ENCODE data around the gene DNPH1.

GRCh38 chr6:43216200-43216599, 13.1 kb downstream of the DNPH1 start:
- TF ChIP-seq ZNF704 (tag by site-specific recombination; IDR thresholded peaks at IDR 0.05): no peak
- no peak for TF ChIP-seq ZNF354C (tag by site-specific recombination; IDR thresholded peaks at IDR 0.05; ENCODE audit: borderline replicate concordance, low read depth)
- no peak for TF ChIP-seq CTCF (tag by site-specific recombination; IDR thresholded peaks at IDR 0.05)
- TF ChIP-seq ZBTB1 (tag by site-specific recombination; IDR thresholded peaks at IDR 0.05): no peak
- TF ChIP-seq REST (tag by site-specific recombination; IDR thresholded peaks at IDR 0.05): no peak
- TF ChIP-seq ZNF645 (tag by site-specific recombination; IDR thresholded peaks at IDR 0.05): no peak
- no peak for TF ChIP-seq ZNF274 (IDR thresholded peaks at IDR 0.05; ENCODE audit: low read length)
- no peak for TF ChIP-seq ZNF274 (tag by site-specific recombination; IDR thresholded peaks at IDR 0.05; ENCODE audit: borderline replicate concordance)
- no peak for TF ChIP-seq ZFP37 (tag by site-specific recombination; IDR thresholded peaks at IDR 0.05)
- TF ChIP-seq ZNF23 (tag by site-specific recombination; IDR thresholded peaks at IDR 0.05; ENCODE audit: borderline replicate concordance): no peak
- TF ChIP-seq KLF7 (tag by site-specific recombination; IDR thresholded peaks at IDR 0.05; ENCODE audit: borderline replicate concordance): no peak
- TF ChIP-seq ZNF621 (tag by site-specific recombination; IDR thresholded peaks at IDR 0.05): no peak
- no peak for TF ChIP-seq ZNF121 (tag by site-specific recombination; IDR thresholded peaks at IDR 0.05)

Measured in HEK293 (cell line).